ACHN (cell line): ENCODE results near the gene OSBPL10.

Source experiments
- DNase-seq: peaks from one replicate; pipeline ENCODE4 v3.0.0-alpha.2; 2015
- in situ Hi-C: cut with HindIII; loops from 2 replicates; pipeline ENCODE4 v1.10.0; 2017; ENCODE audit warnings: low sequenced_read_pairs, low pct_ligation_motif_present, low pct_unique_long_range_greater_than_20kb

OSBPL10 gene

GRCh38 chr3:31748933-31749295, 232.1 kb downstream of the OSBPL10 start:
- in situ Hi-C loops, result no loop called here

GRCh38 chr3:31748281-31748932, 232.7 kb downstream of the OSBPL10 start:
- DNase-seq, result no peak
- in situ Hi-C loops, result no loop called here

More at GRCh38 chr3:31748933-31749295, 232.1 kb downstream of the OSBPL10 start:
- DNase-seq, result no peak

GRCh38 chr3:31747785-31748184, 233.3 kb downstream of the OSBPL10 start:
- DNase-seq, result no peak
- in situ Hi-C loops, result no loop called here

DNA sequence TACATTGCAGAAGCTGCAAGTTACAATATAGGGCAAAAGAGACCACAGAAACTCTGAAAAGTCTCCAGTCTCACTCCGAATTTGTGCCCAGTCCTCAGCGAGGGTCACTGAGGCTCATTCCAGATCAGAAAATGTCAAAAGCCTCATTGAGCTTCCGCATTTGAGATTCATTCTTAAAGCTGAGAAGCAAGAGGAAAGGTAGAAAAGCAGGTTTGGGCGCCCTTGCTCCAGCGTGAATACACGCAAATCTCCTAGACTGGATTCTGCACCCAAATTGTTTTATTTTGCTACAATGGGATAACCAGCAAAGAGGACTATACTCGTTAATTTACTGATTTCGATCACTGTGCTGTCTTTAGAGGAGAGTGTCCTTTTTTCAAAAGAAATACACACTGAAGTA, 236.1 kb downstream of the OSBPL10 start:
- in situ Hi-C loops, result no loop called here

DNA sequence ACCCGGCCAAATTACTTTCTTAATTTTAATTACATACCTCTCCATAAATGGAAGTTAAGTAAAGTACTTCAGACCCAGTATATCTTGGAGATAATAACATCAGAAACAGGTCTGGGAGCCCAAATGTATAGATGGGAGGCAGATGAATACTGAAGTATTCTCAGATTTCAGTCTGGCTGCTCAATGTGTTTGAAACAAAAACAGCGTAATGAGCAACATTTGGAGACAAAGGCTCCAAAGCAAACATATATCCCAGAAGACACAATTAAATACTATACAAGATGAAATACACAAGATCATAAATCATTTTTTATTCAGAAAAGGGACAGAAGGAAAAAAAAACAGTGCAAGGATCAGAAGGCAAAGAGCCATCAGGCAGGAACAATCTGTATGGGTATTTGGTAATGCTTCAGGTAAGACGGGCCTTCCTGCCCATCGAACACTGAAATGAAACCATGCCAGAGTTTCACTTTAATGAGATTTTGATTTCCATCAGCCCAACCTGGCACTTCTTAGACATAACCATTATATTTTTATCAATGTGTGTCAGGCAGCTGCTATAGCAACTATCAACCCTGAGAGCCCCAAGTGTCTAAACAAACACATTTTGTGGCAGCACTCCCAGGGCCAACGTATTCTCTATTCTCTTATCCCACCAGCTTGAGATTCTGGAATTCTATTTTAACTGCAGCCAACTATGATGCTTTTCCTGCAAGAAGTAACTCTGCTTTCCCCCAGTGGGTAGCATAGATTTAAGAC, 237.6 kb downstream of the OSBPL10 start:
- DNase-seq, result no peak
- in situ Hi-C loops, result no loop called here

More for the DNA sequence above, 236.1 kb downstream of the OSBPL10 start:
- no peak for DNase-seq

DNA sequence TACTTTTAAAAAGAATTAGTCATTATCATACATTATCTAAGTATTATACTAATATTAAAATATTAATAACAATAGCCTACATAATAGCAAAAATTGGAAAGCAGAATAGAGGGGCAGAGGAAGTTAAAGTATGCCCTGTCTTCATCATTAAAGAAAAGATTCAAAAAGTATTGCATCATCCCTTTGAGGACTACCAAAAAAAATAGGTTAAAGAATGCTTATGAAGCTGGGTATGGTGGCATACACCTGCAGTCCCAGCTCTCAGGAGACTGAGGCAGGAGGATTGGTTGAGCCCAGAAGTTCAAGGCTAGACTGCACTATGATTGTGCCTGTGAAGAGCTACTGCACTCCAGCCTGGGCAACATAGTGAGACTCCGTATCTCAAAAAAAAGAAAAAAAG, 240.7 kb downstream of the OSBPL10 start:
- no peak for DNase-seq
- in situ Hi-C loops, result no loop called here

- DNase-seq, result no peak
- in situ Hi-C loops, result no loop called here
Measured at GRCh38 chr3:31738412-31738811, 242.7 kb downstream of the OSBPL10 start.

DNA sequence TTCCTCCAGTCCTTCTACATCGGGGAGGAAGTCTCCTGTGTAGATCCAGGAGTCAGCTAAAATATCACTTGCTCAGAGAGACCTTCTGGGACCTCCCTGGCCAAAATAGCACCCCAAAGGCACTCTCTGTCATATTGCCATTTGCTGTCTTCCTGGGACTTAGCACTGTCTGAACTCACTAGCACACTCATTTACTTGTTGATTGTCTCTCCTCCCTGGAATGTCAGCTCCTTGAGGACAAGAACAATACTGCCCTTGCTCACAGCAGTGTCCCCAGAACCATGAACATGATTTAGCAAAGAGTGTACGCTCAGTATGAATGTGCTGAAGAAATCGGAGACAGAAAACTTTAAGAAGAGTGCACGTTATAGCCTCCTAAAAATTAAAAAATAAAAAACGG, 245.4 kb downstream of the OSBPL10 start:
- in situ Hi-C loops, result no loop called here
- no peak for DNase-seq

DNA sequence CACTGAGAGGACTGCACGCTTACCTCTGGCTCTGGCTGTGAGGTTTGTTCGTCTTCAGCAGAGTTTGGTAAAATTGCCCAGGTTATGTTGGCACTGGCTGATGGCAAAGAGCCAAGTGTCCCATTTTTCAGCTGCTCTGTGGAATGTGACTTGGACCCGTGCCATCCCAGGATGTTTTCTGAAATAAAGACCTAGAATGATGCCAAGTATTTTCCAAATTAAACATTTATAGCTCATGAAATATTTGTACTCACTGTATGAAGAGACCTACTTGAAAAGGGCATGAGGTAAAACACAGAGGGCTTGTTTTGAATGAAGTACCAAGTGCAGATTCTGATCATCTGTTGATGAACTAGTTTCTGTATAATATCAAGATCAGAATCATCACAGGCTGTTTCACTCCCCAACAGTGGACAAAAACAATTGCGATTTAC, 247.8 kb downstream of the OSBPL10 start:
- no peak for DNase-seq
- in situ Hi-C loops, result no loop called here

GRCh38 chr3:31732548-31732947, 248.5 kb downstream of the OSBPL10 start:
- DNase-seq, result no peak
- in situ Hi-C loops, result no loop called here

DNA sequence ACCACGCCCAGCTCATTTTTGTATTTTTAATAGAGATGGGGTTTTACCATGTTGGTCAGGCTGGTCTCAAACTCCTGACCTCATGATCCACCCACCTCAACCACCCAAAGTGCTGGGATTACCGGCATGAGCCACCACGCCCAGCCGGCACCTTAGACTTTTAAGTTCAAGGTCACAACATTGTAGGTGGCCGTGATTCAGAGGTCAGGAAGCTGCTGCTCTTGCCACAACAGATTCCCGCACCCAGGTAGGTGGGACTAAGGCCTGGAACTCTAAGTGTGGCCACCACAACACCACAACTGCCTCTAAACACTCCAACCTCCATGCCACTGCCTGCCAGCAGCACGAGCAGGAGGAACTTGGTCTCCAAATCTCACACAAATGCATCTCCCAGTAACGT, 251.5 kb downstream of the OSBPL10 start:
- no peak for DNase-seq
- in situ Hi-C loops, result no loop called here

DNA sequence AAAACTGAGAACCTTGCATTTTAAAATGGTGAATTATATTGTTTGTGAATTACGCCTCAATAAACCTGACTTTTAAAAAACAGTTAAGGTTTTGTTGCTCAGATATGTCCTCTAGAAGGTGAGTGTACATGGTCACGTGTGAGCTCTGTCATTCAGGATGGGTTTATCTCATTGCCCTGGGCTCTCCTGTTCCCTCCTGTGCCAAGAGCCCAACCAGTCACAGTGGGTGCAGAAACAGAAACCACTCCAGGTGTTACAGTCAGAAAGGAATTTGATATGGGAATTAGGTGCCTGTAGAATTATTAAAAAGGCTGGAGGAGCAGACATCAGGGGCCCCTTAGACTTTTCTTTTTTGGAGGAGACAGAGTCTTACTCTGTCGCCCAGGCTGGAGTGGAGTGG, 252.0 kb downstream of the OSBPL10 start:
- in situ Hi-C loops, result no loop called here

GRCh38 chr3:31728403-31728802, 252.7 kb downstream of the OSBPL10 start:
- DNase-seq, result no peak
- in situ Hi-C loops, result no loop called here

More for the DNA sequence above, 252.0 kb downstream of the OSBPL10 start:
- no peak for DNase-seq

- in situ Hi-C loops, result no loop called here
Measured at GRCh38 chr3:31725976-31726375, 255.1 kb downstream of the OSBPL10 start.

DNA sequence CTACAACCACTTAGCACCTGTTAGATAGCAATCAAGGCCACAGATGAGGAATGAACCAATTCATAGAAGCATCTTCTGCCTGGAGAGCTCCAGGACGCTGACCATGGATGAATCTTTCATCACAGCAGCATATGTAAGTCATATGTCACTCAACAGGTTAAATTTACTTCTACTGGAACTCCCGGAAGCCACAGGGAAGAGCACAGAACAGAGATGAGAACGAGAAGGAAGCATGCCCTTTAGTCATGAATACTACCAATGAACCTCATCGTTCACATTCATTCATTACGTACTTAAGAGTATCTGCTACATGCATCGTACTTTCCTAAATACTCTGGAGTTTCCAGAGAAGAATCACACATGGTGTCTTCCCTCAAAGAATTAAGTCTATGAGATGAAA, 255.5 kb downstream of the OSBPL10 start:
- in situ Hi-C loops, result no loop called here

More at GRCh38 chr3:31725976-31726375, 255.1 kb downstream of the OSBPL10 start:
- no peak for DNase-seq

GRCh38 chr3:31724651-31725050, 256.4 kb downstream of the OSBPL10 start:
- DNase-seq, result peak; percentile 4
- in situ Hi-C loops, result no loop called here

More for the DNA sequence above, 255.5 kb downstream of the OSBPL10 start:
- DNase-seq, result no peak

DNA sequence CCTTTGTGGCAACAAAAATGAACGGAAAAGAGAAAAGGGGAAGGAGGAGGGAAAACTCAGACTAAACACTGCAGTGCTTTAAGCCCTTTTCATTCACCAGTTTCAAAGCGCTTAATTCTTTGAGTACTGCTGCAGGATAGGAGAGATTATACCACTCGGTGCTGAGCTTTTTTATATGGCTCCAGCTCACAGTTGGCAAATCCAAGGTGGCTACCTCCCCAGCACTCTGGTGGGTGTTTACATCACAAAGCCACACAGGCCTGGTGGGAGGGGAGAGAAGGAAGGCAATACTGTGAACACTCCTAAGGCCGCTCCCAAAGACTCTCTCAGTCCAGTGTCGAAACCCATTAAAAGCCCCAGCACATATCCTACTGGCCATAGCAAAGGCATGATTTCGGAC, 256.9 kb downstream of the OSBPL10 start:
- in situ Hi-C loops, result no loop called here
- no peak for DNase-seq

- in situ Hi-C loops, result no loop called here
- no peak for DNase-seq
Measured at GRCh38 chr3:31723701-31724100, 257.4 kb downstream of the OSBPL10 start.

DNA sequence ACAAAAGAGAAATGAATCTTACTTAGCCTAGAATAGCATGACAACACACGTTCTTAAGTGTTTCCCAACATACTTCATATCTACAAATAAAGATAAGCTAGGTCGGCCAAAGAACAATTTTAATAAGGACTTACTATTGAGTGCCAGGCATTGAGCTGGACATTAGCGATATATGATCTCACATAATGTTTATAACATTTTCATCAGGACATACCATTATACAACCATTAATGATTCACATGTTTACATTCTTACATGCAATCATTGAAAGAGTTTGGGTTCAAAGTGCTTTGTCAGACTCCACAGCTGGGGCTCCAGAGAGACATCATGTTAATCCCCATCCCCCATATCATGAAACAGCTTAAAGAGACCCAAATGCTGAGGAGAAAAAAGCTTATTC, 259.4 kb downstream of the OSBPL10 start:
- in situ Hi-C loops, result no loop called here
- DNase-seq, result no peak
